Brain microvascular endothelial cell (primary cell): ENCODE data around the gene NACA.

Source experiments
- DNase-seq: peaks from one replicate; pipeline ENCODE4 v3.0.0-alpha.2; 2020
- H3K27ac ChIP-seq: fragments of 250-450 bp; sonication (Bioruptor Pico); 2 replicates; pipeline ENCODE4 v1.5.1; 2020; ENCODE audit warnings: mild to moderate bottlenecking, moderate library complexity
- H3K27me3 ChIP-seq: fragments of 250-450 bp; sonication (Bioruptor Pico); replicated peaks from 2 replicates; pipeline ENCODE4 v1.5.1; 2020; ENCODE audit warnings: mild to moderate bottlenecking
- H3K36me3 ChIP-seq: fragments of 250-450 bp; sonication (Bioruptor Pico); replicated peaks from 2 replicates; pipeline ENCODE4 v1.5.1; 2020; ENCODE audit warnings: mild to moderate bottlenecking
- H3K4me3 ChIP-seq: 2 replicates; pipeline ENCODE4 v1.5.1; 2011; ENCODE audit warnings: low read depth, mild to moderate bottlenecking, control low read depth, low read length, moderate library complexity
- in situ Hi-C: cut with HindIII; loops from 2 replicates; pipeline ENCODE4 v1.10.0; 2017; ENCODE audit warnings: low sequenced_read_pairs, low pct_ligation_motif_present
- TF ChIP-seq, protein P1 (sequence below): IDR thresholded peaks from 2 replicates; pipeline ENCODE4 v1.5.1; 2011; ENCODE audit warnings: low read depth, mild to moderate bottlenecking, moderate library complexity, low read length, control low read depth, inconsistent platforms; ENCODE audit errors: missing control alignments

NACA gene

DNA sequence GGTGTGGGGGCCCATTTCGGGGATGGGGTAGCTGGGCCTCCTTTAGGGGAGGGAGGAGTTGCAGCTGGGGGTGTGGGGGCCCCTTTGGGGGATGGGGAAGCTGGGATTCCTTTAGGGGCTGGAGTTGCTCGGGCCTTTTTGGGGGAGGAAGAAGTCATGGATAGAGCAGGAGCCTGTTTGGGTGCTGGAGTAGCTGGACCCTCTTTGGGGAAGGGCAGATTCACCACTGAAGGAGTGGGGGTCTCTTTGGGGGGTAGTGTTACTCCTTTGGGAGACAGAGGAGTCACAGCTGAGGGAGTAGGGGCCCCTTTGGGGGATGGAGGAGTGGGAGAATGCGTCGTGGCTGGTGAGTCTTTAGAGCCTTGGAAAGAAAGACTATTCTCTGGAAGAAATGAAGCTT lies 6.5 kb downstream of the NACA start:
- H3K36me3 ChIP-seq, result peaks cover 55% of the 10 kb centered on the region
- in situ Hi-C loops, result no loop called here
- TF ChIP-seq, protein P1, sequence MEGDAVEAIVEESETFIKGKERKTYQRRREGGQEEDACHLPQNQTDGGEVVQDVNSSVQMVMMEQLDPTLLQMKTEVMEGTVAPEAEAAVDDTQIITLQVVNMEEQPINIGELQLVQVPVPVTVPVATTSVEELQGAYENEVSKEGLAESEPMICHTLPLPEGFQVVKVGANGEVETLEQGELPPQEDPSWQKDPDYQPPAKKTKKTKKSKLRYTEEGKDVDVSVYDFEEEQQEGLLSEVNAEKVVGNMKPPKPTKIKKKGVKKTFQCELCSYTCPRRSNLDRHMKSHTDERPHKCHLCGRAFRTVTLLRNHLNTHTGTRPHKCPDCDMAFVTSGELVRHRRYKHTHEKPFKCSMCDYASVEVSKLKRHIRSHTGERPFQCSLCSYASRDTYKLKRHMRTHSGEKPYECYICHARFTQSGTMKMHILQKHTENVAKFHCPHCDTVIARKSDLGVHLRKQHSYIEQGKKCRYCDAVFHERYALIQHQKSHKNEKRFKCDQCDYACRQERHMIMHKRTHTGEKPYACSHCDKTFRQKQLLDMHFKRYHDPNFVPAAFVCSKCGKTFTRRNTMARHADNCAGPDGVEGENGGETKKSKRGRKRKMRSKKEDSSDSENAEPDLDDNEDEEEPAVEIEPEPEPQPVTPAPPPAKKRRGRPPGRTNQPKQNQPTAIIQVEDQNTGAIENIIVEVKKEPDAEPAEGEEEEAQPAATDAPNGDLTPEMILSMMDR, result no peak
- H3K27ac ChIP-seq, result no peak overlapping the region
- H3K27me3 ChIP-seq, result no peaks in the 10 kb centered on the region
- DNase-seq, result no peak
- H3K4me3 ChIP-seq, result no peak overlapping the region

- Histone ChIP-seq H3K36me3 (peaks cover 60% of the 10 kb centered on the region), H3K27ac (no peak overlapping the region), H3K4me3 (no peak overlapping the region), H3K27me3 (no peaks in the 10 kb centered on the region)
- no peak for DNase-seq
- TF ChIP-seq, protein P1, result no peak
- in situ Hi-C loops, result no loop called here
These were observed 7.0 kb downstream of the NACA start for GRCh38 chr12:56718149-56718548.

- Histone ChIP-seq H3K36me3 (peaks cover 69% of the 10 kb centered on the region), H3K27ac (no peak overlapping the region), H3K27me3 (no peaks in the 10 kb centered on the region), H3K4me3 (no peak overlapping the region)
- TF ChIP-seq, protein P1, result no peak
- DNase-seq, result no peak
- in situ Hi-C loops, result no loop called here
These were observed 7.9 kb downstream of the NACA start for GRCh38 chr12:56716933-56717880.

- no peak overlapping the region for H3K4me3 ChIP-seq
- no peak for DNase-seq
- no peak overlapping the region for H3K27ac ChIP-seq
- in situ Hi-C loops, result no loop called here
- H3K27me3 ChIP-seq, result no peaks in the 10 kb centered on the region
- peaks cover 73% of the 10 kb centered on the region for H3K36me3 ChIP-seq
- TF ChIP-seq, protein P1, result no peak
These were observed 8.6 kb downstream of the NACA start for GRCh38 chr12:56716458-56716857.

DNA sequence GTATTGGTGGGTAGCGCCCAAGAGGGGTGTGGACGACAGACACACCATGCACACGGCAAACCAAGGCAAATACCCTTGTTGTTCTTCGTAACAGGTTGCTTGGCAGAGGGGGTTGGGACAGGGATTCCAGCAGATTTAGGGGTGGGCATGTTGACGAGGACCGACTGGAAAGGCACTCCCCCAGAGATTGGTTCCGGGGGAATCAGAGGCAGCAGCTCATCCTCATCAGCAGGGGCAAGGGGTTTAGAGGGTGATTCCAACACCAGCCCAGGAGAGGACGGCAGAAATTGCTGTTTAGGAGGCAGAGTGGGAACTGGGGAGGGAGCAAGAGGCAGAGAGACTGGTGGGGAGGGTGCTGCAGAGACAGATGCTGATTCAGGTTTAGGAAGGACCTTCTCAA lies 9.3 kb downstream of the NACA start:
- H3K4me3 ChIP-seq, result no peak overlapping the region
- TF ChIP-seq, protein P1, result no peak
- H3K27ac ChIP-seq, result no peak overlapping the region
- no peaks in the 10 kb centered on the region for H3K27me3 ChIP-seq
- in situ Hi-C loops, result no loop called here
- peaks cover 71% of the 10 kb centered on the region for H3K36me3 ChIP-seq
- no peak for DNase-seq
